GM18861 (cell line): ENCODE results near the gene GABRG3.

ENCODE experiments used
- ATAC-seq: cut with Tn5 transposase; IDR thresholded peaks from one replicate; pipeline ENCODE4 v1.9.1; 2021; ENCODE audit not compliant: unreplicated experiment

GABRG3 gene

DNA sequence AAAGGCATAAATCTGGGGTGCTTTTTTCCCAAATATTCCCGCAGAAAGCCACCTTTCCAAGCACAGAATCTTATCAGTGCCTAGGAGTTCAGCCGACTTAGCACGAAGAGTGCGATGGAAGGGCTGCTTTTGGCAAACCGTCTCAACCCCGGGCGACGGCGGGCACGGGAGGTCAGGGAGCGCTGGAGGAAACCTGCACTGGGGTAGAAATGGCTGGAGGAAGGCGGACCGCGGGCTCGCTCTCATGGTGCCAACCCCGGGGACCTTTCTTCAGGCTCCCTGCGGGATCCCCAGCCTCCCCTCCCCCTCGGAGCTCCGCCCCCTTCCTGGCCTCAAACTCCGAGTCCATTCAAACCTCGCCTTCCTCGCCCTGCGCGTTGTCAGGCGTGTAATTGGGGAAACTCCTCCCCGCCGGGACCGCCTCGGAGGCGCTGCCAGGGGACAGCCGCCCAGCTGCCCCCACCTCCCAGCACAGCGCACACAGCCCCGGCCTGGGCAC lies at the start of gene GABRG3:
Gene GABRG3, plus strand, starts transcription at position 470 of the 499 bp plus-strand sequence.
- ATAC-seq, result no peak

DNA sequence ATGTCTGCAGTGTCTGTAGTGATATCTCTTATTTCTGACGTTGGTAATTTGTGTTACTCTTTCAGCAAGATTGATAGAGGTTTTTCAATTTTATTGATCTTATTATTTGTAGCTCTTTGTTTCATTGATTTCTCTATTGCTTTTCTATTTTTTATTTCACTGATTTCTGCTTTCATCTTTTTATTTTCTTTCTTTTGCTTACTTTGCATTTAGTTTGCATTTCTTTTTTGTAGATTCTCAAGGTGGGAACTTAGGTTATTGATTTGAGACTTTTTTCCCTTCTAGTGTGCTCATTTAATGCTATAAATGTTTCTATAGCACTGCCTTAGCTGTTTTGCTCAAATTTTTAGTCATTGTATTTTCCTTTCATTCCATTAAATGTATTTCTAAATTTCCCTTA lies 49.5 kb upstream of the GABRG3 start:
- ATAC-seq, result no peak

DNA sequence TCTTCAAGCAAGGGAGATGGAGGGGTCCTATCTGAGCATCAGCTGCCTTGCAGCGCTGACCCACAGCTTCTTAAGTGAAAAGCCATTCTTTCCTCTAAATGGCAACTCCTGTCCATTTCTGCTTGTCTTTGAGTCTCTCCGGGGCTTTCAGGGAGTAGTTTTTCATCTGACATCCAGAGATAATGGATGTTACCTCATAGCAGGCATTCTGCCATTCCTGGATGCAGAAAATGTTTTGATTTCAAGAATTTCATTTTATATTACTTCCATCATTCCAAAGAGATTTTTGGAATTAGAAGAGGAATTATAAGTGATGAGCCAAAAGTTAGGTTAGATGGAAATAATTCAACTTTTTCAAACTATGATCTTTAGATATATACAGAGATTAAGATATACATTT lies 44.9 kb upstream of the GABRG3 start:
- ATAC-seq, result no peak

DNA sequence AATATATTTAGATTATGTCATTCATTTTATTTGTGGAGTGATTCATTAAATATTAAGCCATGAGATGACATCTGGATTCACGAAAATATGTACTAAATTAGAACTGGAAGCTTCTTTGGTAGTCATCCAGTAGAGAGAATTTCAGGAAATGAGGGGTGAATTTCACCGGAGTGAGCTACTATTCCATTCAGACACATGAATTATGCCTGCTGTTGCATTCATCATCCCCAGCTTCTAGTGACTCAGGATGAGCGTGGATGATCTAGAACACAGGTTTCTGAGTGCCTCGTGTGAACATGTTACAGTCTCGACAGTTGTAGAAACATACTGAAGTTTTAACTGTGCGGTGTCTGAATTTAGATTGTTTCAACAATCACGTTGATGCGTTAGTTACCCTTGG lies 42.9 kb upstream of the GABRG3 start:
- no peak for ATAC-seq

DNA sequence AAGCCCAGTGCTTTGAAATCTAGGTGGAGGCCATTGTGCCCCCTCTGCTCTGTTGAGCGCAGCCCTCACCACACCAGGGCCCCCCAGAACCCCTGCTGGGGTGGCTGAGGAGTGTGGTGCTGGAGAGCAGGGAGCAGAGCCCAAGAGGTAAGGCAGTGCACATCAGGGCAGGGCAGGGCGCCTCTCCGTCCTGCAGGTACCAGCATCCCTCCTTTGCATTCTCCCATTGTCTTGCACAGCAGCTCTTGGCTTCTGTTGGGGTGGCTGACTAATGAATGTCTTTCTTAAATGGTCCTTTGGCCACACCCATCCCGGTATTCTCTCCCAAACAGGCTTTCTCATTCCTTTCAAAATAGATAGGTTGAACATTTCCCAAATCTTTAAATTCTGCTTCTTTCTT lies 41.4 kb upstream of the GABRG3 start:
- ATAC-seq, result no peak

DNA sequence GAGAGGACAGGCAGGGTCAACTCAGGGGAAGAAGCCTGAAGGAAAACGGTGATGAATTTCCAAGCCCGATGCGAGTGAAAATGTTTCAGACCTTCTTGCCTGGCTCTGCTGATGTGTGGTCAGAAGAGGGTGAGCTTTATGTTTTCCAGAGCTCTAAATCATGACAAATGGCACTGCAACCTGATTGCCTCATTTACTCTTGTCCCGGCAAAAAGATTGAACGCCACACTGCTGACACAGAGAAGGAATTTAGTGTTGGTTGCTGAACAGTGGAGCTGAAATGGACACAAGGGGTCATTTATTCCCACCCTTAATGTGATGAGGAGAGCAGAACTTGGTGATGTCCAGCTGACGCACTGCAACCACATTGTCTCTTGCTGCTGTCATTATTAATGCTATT lies 36.1 kb upstream of the GABRG3 start:
- no peak for ATAC-seq

DNA sequence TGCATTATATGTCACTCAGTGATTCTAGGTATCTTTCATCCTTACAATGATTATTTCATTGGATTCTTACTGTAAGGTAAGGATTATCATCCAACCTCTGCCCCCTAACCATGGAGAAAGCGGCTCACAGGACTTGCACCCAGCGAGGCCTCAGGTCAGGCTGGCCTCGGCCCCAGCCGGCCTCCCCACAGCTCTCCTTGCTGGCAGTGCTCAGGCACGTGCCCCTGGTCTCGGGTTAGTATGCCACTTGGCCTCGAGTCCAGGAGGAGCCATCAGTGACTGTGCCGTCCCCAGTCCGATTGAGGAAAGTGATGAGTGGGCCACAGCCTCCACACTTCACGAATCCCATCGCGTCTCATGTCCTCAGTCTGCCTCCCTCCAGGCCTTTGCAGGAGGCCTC lies 35.7 kb upstream of the GABRG3 start:
- ATAC-seq, result no peak

DNA sequence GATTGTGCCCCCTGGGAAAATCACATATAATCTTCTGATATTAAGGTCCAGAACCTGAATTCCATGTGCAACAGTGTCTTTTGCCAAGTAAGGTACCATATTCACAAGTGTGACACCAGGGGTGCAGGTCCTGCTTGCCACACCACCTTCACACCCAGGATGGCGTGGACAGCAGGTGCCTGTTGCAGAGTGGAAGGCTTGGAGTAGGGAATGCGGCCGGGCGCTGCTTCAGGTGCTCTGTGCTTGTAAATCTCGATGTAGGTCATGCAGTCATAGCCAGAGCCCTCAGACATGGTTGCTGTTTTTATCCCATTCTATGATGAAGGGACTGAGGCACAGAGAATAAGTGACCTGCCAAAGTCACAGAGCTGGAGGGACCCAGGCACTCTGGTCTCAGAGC lies 34.5 kb upstream of the GABRG3 start:
- no peak for ATAC-seq

DNA sequence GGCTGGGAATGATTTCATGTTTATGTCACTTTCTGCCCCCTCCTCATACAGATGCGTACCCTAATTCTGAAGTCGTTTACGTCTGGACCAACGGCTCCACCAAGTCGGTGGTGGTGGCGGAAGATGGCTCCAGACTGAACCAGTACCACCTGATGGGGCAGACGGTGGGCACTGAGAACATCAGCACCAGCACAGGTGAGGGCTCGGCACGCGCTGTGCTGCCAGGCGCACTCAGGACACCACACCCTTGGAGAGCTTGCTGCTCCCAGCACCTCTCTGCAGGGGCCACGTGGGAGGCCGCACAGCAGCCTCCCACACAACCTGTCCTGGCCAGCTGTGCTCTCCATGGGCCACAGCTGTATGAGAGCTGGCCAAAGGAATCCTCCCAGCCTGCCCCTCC lies 33.8 kb upstream of the GABRG3 start:
- ATAC-seq, result no peak

DNA sequence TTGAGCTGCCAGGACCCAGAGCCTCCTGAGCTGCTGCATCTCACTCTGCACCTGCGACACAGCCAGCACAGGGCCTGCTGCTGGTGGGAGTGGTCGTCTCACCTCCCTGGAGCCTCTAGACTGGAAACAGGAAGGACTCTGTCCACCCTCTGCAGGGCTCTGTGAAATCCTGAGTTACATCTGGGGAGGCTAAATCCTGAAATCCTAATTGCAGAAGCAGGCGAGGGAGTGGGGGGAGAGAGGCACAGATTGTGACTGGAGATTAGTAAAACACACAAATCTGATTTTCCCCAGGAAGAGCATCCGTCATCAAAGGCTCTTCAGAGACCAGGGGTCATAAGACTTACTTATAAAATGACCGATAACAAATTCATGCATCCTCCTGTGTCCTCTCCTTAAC lies 31.6 kb upstream of the GABRG3 start:
- no peak for ATAC-seq

DNA sequence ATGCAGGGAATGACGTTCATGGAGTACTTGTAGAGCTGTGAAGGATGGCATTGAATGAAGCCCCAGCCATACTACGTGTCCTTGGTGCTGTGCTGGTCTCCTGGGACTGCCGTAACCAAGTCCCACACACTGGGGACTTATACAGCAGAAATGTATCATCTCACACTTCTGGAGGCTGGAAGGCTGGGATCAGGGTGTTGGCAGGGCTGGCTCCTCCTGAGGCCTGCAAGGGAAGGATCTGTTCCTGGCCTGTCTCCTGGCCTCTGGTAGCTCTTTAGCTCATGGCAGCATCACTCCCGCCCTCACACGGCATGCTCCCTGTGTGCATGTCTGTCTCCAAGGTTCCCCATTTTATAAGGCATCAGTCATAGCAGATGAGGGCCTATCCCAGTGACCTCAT lies 29.5 kb upstream of the GABRG3 start:
- ATAC-seq, result no peak

DNA sequence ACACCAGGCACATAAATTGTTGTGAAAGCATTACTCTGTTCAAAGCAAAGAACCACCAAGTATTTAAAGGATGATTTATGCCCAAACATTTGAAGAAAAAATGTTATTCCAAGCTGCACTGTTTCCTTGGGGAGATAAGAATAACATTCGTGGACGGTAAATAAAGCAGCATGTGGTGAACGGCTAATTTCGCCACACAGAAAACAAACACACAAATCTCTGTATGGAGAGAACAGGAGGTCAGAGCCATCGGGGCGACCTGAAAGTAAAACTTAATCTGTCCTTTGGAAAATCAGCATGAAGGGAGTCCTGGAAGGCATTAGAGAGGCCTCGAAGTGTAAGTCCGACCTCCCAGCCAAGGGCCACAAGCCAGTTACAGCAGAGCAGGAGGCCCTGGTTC lies 27.1 kb upstream of the GABRG3 start:
- no peak for ATAC-seq

DNA sequence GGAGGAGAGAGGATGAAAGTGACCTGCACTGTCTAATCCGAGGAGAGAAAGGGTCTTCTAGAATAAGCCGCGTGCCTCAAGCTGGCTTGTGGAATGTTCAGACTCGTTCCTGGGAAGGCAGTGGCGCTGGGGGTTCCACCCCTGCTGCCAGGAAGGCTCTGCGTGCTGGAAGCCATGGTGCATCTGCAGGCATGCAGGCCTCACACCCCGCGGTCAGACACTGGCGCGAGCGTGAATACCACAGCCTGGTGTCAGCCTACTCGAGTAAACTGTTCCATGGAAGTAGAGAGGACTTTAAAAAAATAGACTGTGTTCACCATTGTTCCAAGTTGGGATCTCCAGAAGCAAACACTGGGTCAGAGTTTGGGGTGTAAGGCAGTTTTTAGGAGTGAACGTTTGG lies 25.9 kb upstream of the GABRG3 start:
- ATAC-seq, result no peak

DNA sequence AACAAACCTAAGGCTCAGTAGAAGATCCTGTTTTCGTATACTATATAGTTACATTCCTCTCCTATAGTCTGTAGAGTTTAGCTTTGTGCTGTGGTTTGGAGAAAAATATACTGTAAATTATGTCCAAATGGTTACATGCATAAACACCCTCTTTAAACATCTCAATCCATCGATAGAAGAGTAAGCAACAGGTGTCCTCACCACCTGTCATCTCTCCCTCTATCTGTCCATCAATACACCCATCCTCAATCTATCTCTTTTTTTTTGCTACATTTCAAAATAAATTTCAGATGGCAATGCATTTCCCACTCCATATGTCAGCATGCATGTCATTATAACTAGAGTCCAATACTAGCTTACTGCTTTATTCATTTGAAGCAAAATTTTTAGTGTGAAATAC lies 21.0 kb upstream of the GABRG3 start:
- ATAC-seq, result no peak

DNA sequence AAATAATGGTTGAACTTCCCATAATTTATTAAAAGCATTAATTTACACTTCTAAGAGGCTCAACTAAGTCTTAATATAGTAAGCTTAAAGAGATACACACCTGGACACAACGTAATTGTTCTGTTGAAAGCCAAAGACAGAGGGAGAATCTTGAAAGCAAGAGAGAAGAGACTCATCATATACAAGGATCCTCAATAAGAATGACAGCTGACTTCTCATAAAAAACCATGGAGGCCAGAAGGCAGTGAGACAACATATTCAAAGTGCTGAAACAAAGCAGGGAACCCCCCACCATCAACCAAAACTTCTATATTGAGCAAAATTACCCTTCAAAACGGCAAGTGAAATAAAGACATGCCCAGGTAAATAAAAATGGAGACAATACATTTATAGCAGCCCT lies 16.6 kb upstream of the GABRG3 start:
- ATAC-seq, result no peak

DNA sequence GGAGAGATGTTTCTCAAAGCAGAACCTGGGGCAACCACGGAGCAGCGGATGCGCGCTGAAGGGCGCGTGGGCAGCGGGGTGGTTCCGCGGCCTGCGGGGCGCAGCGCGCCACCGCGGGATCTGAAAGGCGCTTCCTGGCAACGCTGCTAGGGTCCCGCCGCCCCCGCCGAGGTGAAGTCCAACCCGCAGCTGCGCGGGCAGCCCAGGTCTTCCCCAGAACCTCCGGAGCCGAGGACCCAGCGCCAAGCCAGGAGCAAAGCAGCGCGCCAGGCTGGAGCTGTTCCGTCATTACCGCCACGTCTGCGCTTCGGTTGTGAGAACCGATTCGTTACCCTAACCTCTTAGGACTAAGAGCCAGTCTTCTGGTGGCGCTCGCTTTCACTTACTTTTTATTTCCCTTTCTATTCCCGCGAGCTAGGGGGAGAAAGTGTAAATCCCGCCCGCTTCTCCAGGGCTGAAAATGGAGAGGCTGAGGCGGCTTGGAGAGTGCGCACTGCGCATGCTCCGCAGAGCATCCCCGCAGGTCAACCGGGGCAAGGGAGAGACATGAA lies 3.2 kb upstream of the GABRG3 start:
- ATAC-seq, result no peak

DNA sequence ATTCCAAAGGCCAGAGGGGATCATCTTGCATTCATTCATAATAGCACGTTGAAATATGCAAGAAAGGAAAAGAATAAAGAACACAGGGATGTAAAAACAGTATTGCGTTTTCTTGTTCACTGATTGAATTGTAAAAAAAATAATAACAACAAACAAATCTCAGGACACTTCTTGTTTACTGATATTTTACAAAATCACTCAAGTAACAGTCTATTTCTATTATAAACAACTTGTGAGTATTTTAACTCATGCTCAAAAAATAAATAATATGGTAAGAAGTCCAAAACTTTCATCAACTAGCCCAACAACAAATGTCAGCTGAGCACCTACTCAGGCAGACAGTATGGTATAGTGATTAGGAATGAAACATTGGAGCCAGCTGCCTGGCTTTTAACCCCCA lies 2.2 kb upstream of the GABRG3 start:
- no peak for ATAC-seq

DNA sequence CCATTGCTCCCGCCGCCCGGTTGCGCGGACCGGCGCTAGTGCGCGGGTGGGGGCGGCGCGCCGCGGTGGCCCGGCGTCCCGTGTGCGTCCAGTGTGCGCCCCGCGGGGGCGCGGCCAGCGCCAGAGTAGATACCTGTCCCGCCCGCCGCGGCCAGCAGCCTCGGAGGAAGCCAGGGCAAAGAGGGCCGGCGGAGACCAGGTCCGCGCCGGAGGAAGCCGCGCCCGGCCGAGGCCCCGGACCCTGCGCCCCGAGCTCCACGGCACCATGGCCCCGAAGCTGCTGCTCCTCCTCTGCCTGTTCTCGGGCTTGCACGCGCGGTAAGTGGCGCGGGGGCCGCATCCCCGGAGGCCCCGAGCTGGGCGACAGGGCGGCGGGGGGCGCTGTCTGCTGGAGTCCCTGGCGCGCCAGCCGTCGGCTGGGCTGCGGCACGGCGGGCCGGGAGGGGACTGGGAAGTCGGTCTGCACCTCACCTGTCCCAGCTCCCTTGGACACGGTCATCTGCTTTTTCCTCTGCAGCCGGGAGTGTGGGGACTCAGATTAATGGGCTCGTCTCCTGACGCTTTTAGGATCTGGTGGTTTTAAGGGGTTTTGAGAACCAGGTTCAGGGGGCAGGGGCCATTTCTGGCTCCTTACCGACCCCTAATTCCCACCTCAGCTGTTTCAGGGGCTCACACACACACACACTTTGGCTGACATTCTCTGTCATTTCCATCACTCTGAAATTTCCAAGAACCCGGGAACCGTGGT lies 464 bp downstream of the GABRG3 start:
- no peak for ATAC-seq

DNA sequence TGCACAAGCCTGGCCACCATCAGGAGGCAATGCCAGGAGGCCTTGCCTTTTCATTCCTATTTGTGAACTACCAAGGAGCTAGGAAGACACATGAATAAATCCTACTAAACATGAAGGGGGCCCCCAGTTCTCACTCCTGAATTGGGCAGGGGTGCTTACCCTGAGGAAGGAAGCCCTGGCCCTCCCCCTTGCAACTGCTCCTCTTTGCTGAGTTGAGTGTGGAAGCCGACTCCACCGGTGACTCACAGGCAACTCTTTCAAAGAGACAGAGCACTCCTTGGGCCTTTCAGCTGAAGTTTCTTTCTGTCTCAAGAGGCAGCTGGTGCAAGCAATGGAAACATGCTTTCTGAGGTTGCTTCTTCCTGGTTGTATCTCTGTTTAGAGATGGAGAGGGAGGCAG lies 1.7 kb downstream of the GABRG3 start:
- ATAC-seq, result no peak

DNA sequence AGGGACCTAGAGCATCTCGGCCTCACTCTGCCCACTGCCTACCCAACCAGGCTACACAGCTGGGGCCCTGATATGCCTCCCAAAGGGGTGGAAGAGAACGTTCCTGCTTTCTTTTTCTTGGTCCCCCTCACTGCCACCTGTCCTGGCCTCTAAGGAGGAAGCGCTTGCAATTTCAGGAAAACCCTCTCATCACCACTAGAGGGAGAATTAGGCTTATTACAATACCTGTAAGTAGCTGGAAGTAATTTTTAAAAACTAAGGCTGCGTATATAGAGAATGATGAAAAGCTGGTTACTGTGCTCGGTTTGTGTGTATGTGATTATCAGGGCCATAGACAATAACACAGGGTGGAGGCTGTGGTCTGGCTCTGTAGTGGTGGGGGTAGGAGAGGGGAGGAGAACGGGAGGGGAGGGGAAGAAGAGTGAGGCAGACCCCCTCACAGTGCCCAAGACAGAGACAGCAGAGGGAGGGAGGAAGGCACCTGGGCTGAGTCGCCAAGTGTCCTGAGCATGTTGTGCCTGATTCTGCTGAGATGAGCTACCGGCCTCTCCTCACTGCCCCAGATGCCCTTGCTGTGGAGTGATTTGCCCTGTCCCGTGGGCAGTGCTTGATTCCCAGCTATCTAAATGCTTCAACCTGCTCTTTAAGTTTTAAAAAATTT lies 3.3 kb downstream of the GABRG3 start:
- no peak for ATAC-seq

DNA sequence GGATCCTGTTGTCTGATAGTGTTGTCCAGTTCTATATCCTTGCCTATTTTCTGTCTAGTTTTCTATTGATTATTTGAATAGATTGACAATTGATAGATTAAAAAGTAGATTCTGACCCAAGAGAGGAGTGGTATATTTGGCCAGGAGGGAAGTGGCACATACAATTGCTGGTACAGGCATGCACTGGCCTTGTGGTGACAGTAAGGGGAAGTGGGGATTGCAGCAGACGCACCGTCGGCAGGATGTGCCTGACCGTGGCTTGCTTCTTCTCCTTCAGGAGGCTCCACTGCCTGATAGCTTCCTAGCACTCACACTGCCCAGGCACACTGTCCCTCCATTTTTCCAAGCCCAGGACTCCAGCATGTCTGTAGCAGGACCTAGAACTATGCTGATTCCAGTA lies 10.5 kb downstream of the GABRG3 start:
- no peak for ATAC-seq

DNA sequence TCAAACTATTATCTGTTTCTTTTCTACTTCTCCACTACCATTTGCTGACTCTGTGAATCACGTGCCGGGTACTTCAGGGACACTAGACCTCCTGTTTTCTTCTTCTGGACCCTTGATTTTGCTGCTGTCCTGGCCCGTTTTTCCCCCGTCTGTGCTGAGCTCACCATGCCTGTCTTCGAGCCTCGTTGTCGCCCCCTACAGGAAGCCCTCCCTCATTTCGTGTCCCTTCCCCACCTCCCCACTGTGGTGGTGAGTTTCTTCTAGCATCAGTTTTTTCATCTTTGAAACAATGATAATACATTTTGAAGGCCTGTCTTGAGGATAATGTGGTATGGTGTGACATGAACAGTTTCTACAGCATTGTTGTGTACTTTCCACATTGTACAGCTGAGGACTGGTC lies 12.8 kb downstream of the GABRG3 start:
- no peak for ATAC-seq
